Keratinocyte (primary cell): Measurements from ENCODE around the gene ORAI3. TPM values are rescaled to one million over a fixed set of nuclear protein-coding genes. Genes with fewer than 3 reads are reported as not detected.

Experiments
- DNase-seq: peaks from one replicate; pipeline ENCODE4 v3.0.0-alpha.2; 2011; ENCODE audit warnings: low read depth, missing footprints, low spot score
- FAIRE-seq: peaks from 2 replicates; lab custom pipeline; 2011; peaks lifted over from hg19 to GRCh38; lab: Jason Lieb, UNC
- H2AFZ ChIP-seq: 2 replicates; pipeline ENCODE4 v1.6.0; 2012; ENCODE audit warnings: low read length, control low read depth, inconsistent platforms; ENCODE audit not compliant: control insufficient read depth
- H3K27ac ChIP-seq: 2 replicates; pipeline ENCODE4 v1.5.1; 2011; ENCODE audit warnings: low read length; ENCODE audit not compliant: control insufficient read depth, insufficient read depth
- H3K27me3 ChIP-seq: 3 replicates; pipeline ENCODE4 v1.6.0; 2011; ENCODE audit warnings: low read length; ENCODE audit not compliant: control insufficient read depth, insufficient read depth; ENCODE audit errors: extremely low read depth
- H3K36me3 ChIP-seq, 2 experiments: 2 replicates in 1 of 2; 3 replicates in 1 of 2; pipeline ENCODE4 v1.5.1; 2011; ENCODE audit warnings: low read length in 2 of 2, mild to moderate bottlenecking in 1 of 2; ENCODE audit not compliant: control insufficient read depth in 2 of 2, insufficient read depth in 2 of 2; ENCODE audit errors: extremely low read depth in 1 of 2
- H3K4me1 ChIP-seq: 3 replicates; pipeline ENCODE4 v1.5.1; 2011; ENCODE audit warnings: low read length; ENCODE audit not compliant: control insufficient read depth, insufficient read depth; ENCODE audit errors: extremely low read depth
- H3K4me2 ChIP-seq: 3 replicates; pipeline ENCODE4 v1.6.0; 2011; ENCODE audit warnings: low read depth, low read length; ENCODE audit not compliant: control insufficient read depth, insufficient read depth; ENCODE audit errors: extremely low read depth
- H3K4me3 ChIP-seq, 3 experiments: fragments of 200-600 bp in 1 of 3; sonication (generic) in 1 of 3; 2 replicates in 2 of 3; 3 replicates in 1 of 3; pipeline ENCODE4 v1.5.1; 2011 to 2016; ENCODE audit warnings: low read length in 3 of 3, mild to moderate bottlenecking in 3 of 3, control low read depth in 2 of 3, inconsistent platforms in 1 of 3, low read depth in 1 of 3, mixed read lengths in 1 of 3, mixed run types in 1 of 3, moderate library complexity in 1 of 3; ENCODE audit not compliant: control insufficient read depth in 2 of 3, insufficient read depth in 2 of 3; ENCODE audit errors: extremely low read depth in 1 of 3
- H3K79me2 ChIP-seq: 2 replicates; pipeline ENCODE4 v1.6.0; 2012; ENCODE audit warnings: low read length; ENCODE audit not compliant: control insufficient read depth, insufficient read depth
- H3K9ac ChIP-seq: 3 replicates; pipeline ENCODE4 v1.6.0; 2011; ENCODE audit warnings: low read length; ENCODE audit not compliant: control insufficient read depth, insufficient read depth; ENCODE audit errors: extremely low read depth
- H3K9me1 ChIP-seq: 3 replicates; pipeline ENCODE4 v1.6.0; 2011; ENCODE audit warnings: low read length; ENCODE audit not compliant: control insufficient read depth, insufficient read depth; ENCODE audit errors: extremely low read depth
- H3K9me3 ChIP-seq: 2 replicates; pipeline ENCODE4 v1.5.1; 2012; ENCODE audit warnings: low read depth, low read length; ENCODE audit not compliant: control insufficient read depth
- H4K20me1 ChIP-seq: 3 replicates; pipeline ENCODE4 v1.6.0; 2011; ENCODE audit warnings: low read length; ENCODE audit not compliant: control insufficient read depth, insufficient read depth; ENCODE audit errors: extremely low read depth
- CTCF ChIP-seq, 3 experiments: IDR thresholded peaks in 1 of 3; conservative IDR thresholded peaks in 1 of 3; optimal IDR thresholded peaks in 1 of 3; 2 replicates in 2 of 3; 3 replicates in 1 of 3; pipeline versions ENCODE3 to v1.5.1; 2011; ENCODE audit warnings: low read length in 3 of 3, mild to moderate bottlenecking in 3 of 3, moderate library complexity in 2 of 3, control low read depth in 1 of 3, inconsistent platforms in 1 of 3; ENCODE audit not compliant: insufficient read depth in 2 of 3; ENCODE audit errors: extremely low read depth in 1 of 3
- EZH2 ChIP-seq: IDR thresholded peaks from one replicate; pipeline ENCODE4 v1.6.1; 2012; ENCODE audit warnings: inconsistent platforms, mild to moderate bottlenecking, low read length, moderate library complexity
- dilution Hi-C: fragments of 300-500 bp; cut with MboI; formaldehyde crosslinking; loops from one replicate; pipeline ENCODE4 v1.7.0; 2020; ENCODE audit warnings: low sequenced_read_pairs; ENCODE audit not compliant: extremely low pct_ligation_motif_present
- polyA plus RNA-seq, 5 experiments: library from polyadenylated mRNA; depleted of rRNA in 3 of 5; stranded (reverse) in 3 of 5; stranded (forward) in 1 of 5; unstranded in 1 of 5; fragments of >200 nt; gene quantifications; 1 replicate in 1 of 5; 2 replicates in 3 of 5; 3 replicates in 1 of 5; pipeline versions ENCODE4 v1.2.1 to v1.2.3, GENCODE V29; 2011 to 2012; ENCODE audit warnings: missing spikeins in 2 of 5, low read depth in 1 of 5, low replicate concordance in 1 of 5

The ORAI3 gene
- polyA plus RNA-seq, 1 donor (not counting 4 experiments of a cell fraction or from before 2014, with no cell fraction given) = 8.1 TPM

GRCh38 chr16:30997725-30998711 lies 49.1 kb downstream of the ORAI3 start:
- H3K27me3 ChIP-seq = no peaks in the 10 kb centered on the region
- TF ChIP-seq EZH2 = no peak
- TF ChIP-seq CTCF (optimal IDR thresholded peaks at IDR 0.05 in 1 of 3, IDR thresholded peaks at IDR 0.05 in 1 of 3, conservative IDR thresholded peaks at IDR 0.05 in 1 of 3; ENCODE audit: extremely low read depth in 1 of 3, insufficient read depth in 2 of 3, low read length in 3 of 3) = no peak

GRCh38 chr16:30998852-30999761 lies 50.2 kb downstream of the ORAI3 start:
- no peak overlapping the region for H3K4me3 ChIP-seq
- peaks cover 56% of the 10 kb centered on the region for H3K4me1 ChIP-seq
- H3K9ac ChIP-seq = no peak overlapping the region
- no peaks in the 10 kb centered on the region for H3K79me2 ChIP-seq
- H3K9me3 ChIP-seq = no peaks in the 10 kb centered on the region
- TF ChIP-seq EZH2 (no peak), CTCF (optimal IDR thresholded peaks at IDR 0.05 in 1 of 3, IDR thresholded peaks at IDR 0.05 in 1 of 3, conservative IDR thresholded peaks at IDR 0.05 in 1 of 3; ENCODE audit: extremely low read depth in 1 of 3, insufficient read depth in 2 of 3, low read length in 3 of 3) (no peak)
- no peaks in the 10 kb centered on the region for H3K36me3 ChIP-seq
- dilution Hi-C loops = no loop called here
- FAIRE-seq (no peak), DNase-seq (no peak)
- no peaks in the 10 kb centered on the region for H3K27me3 ChIP-seq
- no peak overlapping the region for H2AFZ ChIP-seq
- peaks cover 3% of the 10 kb centered on the region for H3K9me1 ChIP-seq
- peak overlapping the region; percentile 55 for H3K4me2 ChIP-seq
- peak overlapping the region; percentile 96 for H3K27ac ChIP-seq
- no peaks in the 10 kb centered on the region for H4K20me1 ChIP-seq

More at GRCh38 chr16:30997725-30998711, 49.1 kb downstream of the ORAI3 start:
- H3K79me2 ChIP-seq = no peaks in the 10 kb centered on the region
- FAIRE-seq = peak; percentile 62
- DNase-seq = no peak
- H3K4me2 ChIP-seq = peak overlapping the region; percentile 92
- peaks cover 3% of the 10 kb centered on the region for H3K9me1 ChIP-seq
- peak overlapping the region; percentile 49 to 77 (median 76) for H3K4me3 ChIP-seq
- H3K9me3 ChIP-seq = no peaks in the 10 kb centered on the region
- H4K20me1 ChIP-seq = no peaks in the 10 kb centered on the region
- peaks cover 56% of the 10 kb centered on the region for H3K4me1 ChIP-seq
- H3K36me3 ChIP-seq = no peaks in the 10 kb centered on the region
- H2AFZ ChIP-seq = peak overlapping the region; percentile 50
- peak overlapping the region; percentile 88 for H3K9ac ChIP-seq
- H3K27ac ChIP-seq = peak overlapping the region; percentile 96
- dilution Hi-C loops = no loop called here
